Hippocampal formation (tissue), 2 donors: ENCODE data around the gene PRLH.

ENCODE experiments used
- DNase-seq, 2 donors: peaks; one replicate each; lab custom pipeline; 2025; lab: John Stamatoyannopoulos, UW

PRLH gene

GRCh38 chr2:237566401-237567235, at the start of gene PRLH:
Gene PRLH, plus strand, starts transcription at chr2:237566574. Its CDS starts 0 bp downstream, at chr2:237566574.
- no peak for DNase-seq

GRCh38 chr2:237517163-237517562, 49.2 kb upstream of the PRLH start:
- DNase-seq: no peak

GRCh38 chr2:237517990-237518389, 48.4 kb upstream of the PRLH start:
- no peak for DNase-seq

GRCh38 chr2:237519506-237520245, 46.7 kb upstream of the PRLH start:
- no peak for DNase-seq

- no peak for DNase-seq
Measured at GRCh38 chr2:237520290-237520689, 46.1 kb upstream of the PRLH start.

- DNase-seq: no peak
Measured at GRCh38 chr2:237524631-237525030, 41.7 kb upstream of the PRLH start.

- DNase-seq: no peak
Measured at GRCh38 chr2:237525559-237526157, 40.7 kb upstream of the PRLH start.

- DNase-seq: no peak
Measured at GRCh38 chr2:237527233-237527632, 39.1 kb upstream of the PRLH start.

GRCh38 chr2:237527766-237528165, 38.6 kb upstream of the PRLH start:
- DNase-seq: no peak

GRCh38 chr2:237529452-237530402, 36.6 kb upstream of the PRLH start:
- peak in 1 of 2 donors; percentile 23 for DNase-seq

GRCh38 chr2:237530472-237531433, 35.6 kb upstream of the PRLH start:
- DNase-seq: no peak

- DNase-seq: no peak
Measured at GRCh38 chr2:237532160-237532559, 34.2 kb upstream of the PRLH start.

- DNase-seq: no peak
Measured at GRCh38 chr2:237533668-237534161, 32.7 kb upstream of the PRLH start.

- no peak for DNase-seq
Measured at GRCh38 chr2:237534380-237534779, 32.0 kb upstream of the PRLH start.

- no peak for DNase-seq
Measured at GRCh38 chr2:237535385-237536082, 30.8 kb upstream of the PRLH start.

- DNase-seq: no peak
Measured at GRCh38 chr2:237536083-237536415, 30.3 kb upstream of the PRLH start.

GRCh38 chr2:237536617-237537016, 29.8 kb upstream of the PRLH start:
- DNase-seq: no peak

GRCh38 chr2:237538001-237538720, 28.2 kb upstream of the PRLH start:
- DNase-seq: no peak

GRCh38 chr2:237538901-237539300, 27.5 kb upstream of the PRLH start:
- no peak for DNase-seq
